Measurements from ENCODE around the gene LRRC8E. TPM values are rescaled to one million over a fixed set of nuclear protein-coding genes. Genes with fewer than 3 reads are reported as not detected.
A peak's percentile ranks its signal among the peaks of the same experiment; 100 is the strongest.

Gene LRRC8E
- total RNA-seq, 2 donors from 2014 or later = 2.6 to 3.4 TPM

- Histone ChIP-seq H3K4me3 (no peak overlapping the region), H3K27ac (no peak overlapping the region), H3K4me1 (peaks cover 37% of the 10 kb centered on the region), H3K9me3 (no peaks in the 10 kb centered on the region), H3K27me3 (peaks cover 0 to under 1% of the 10 kb centered on the region in 2 donors), H3K36me3 (replicated peaks in 1 of 2; ENCODE audit: insufficient read depth in 1 of 2, low read depth in 2 of 2) (peaks cover 25 to 27% of the 10 kb centered on the region in 2 donors)
- DNase-seq = no peak
- intact Hi-C loops (cut with DNase I) = loop anchor here (10.0 kb wide), 1 partner anchor 55 kb away; no protein-coding TSS in a partner anchor
- TF ChIP-seq POLR2A (IDR thresholded peaks at IDR 0.05) = no peak
- no peak for TF ChIP-seq CTCF (IDR thresholded peaks at IDR 0.05)
- 83 to 93% methylated on average over 6 to 17 of the region's 21 CpGs for WGBS, 2 donors
- no peak for ATAC-seq
These were observed 21.3 kb downstream of the LRRC8E start for GRCh38 chr19:7909471-7910067.

- Histone ChIP-seq H3K4me3 (no peak overlapping the region), H3K9me3 (no peaks in the 10 kb centered on the region), H3K27me3 (peaks cover 0 to 3% of the 10 kb centered on the region in 2 donors), H3K4me1 (peaks cover 30% of the 10 kb centered on the region), H3K36me3 (replicated peaks in 1 of 2; ENCODE audit: insufficient read depth in 1 of 2, low read depth in 2 of 2) (peaks cover 25 to 27% of the 10 kb centered on the region in 2 donors), H3K27ac (no peak overlapping the region)
- intact Hi-C loops (cut with DNase I) = no loop called here
- ATAC-seq (no peak), DNase-seq (peak in 1 of 4 donors; percentile 13)
- TF ChIP-seq CTCF (IDR thresholded peaks at IDR 0.05) (no peak), POLR2A (IDR thresholded peaks at IDR 0.05) (no peak)
- WGBS, 2 donors = 92 to 93% methylated on average over 21 to 54 of the region's 54 CpGs
These were observed 22.2 kb downstream of the LRRC8E start for GRCh38 chr19:7910321-7911161.

GRCh38 chr19:7911508-7912143, 23.3 kb downstream of the LRRC8E start:
- 91 to 99% methylated on average over 8 to 18 of the region's 18 CpGs for WGBS, 2 donors
- Histone ChIP-seq H3K27me3 (peaks cover 0 to 13% of the 10 kb centered on the region in 2 donors), H3K4me3 (no peak overlapping the region), H3K4me1 (peaks cover 30% of the 10 kb centered on the region), H3K36me3 (replicated peaks in 1 of 2; ENCODE audit: insufficient read depth in 1 of 2, low read depth in 2 of 2) (peaks cover 25 to 27% of the 10 kb centered on the region in 2 donors), H3K27ac (no peak overlapping the region), H3K9me3 (no peaks in the 10 kb centered on the region)
- TF ChIP-seq CTCF (IDR thresholded peaks at IDR 0.05) (no peak), POLR2A (IDR thresholded peaks at IDR 0.05) (no peak)
- ATAC-seq = no peak
- intact Hi-C loops (cut with DNase I) = no loop called here
- DNase-seq = no peak

- H3K9me3 ChIP-seq = no peaks in the 10 kb centered on the region
- peaks cover 30% of the 10 kb centered on the region for H3K4me1 ChIP-seq
- ATAC-seq (no peak), DNase-seq (peak in 1 of 4 donors; percentile 12)
- H3K4me3 ChIP-seq = no peak overlapping the region
- TF ChIP-seq POLR2A (IDR thresholded peaks at IDR 0.05) (no peak), CTCF (IDR thresholded peaks at IDR 0.05) (no peak)
- H3K36me3 ChIP-seq (replicated peaks in 1 of 2; ENCODE audit: insufficient read depth in 1 of 2, low read depth in 2 of 2) = peaks cover 25 to 27% of the 10 kb centered on the region in 2 donors
- intact Hi-C loops (cut with DNase I) = no loop called here
- no peak overlapping the region for H3K27ac ChIP-seq
- peaks cover 0 to 18% of the 10 kb centered on the region in 2 donors for H3K27me3 ChIP-seq
- WGBS, 2 donors = 87 to 96% methylated on average over 11 to 18 of the region's 31 CpGs
These were observed 23.9 kb downstream of the LRRC8E start for GRCh38 chr19:7912144-7912696.

Data from body of pancreas (tissue), 4 donors.